HepG2 (cell line): ENCODE measurements around the gene MIEF1. TPM values are rescaled to one million over a fixed set of nuclear protein-coding genes. Genes with fewer than 3 reads are reported as not detected.

Experiments used
- CBX2 ChIP-seq, 2 experiments: fragments of 200-600 bp in 1 of 2; sonication (generic); formaldehyde crosslinking in 1 of 2; IDR thresholded peaks; 2 replicates each; pipeline versions ENCODE4 v1.7.0 to v1.8.1; 2018 to 2022; ENCODE audit warnings: low read depth in 2 of 2, low read length in 1 of 2, mild to moderate bottlenecking in 1 of 2, missing genetic modification reagents in 1 of 2
- ELF1 ChIP-seq: sonication (generic); formaldehyde crosslinking; IDR thresholded peaks from 2 replicates; pipeline ENCODE4 v1.4.0; 2020; ENCODE audit warnings: missing genetic modification reagents
- FOSL1 ChIP-seq: sonication (generic); formaldehyde crosslinking; IDR thresholded peaks from 2 replicates; pipeline ENCODE4 v1.9.0; 2021; ENCODE audit warnings: missing genetic modification reagents, borderline replicate concordance
- GATAD2A ChIP-seq: IDR thresholded peaks from 2 replicates; pipeline ENCODE4 v1.6.1; 2016
- HMG20B ChIP-seq: conservative IDR thresholded peaks from 2 replicates; pipeline ENCODE4 v1.6.1; 2016; ENCODE audit warnings: missing genetic modification reagents, missing compliant biosample characterization
- MYC ChIP-seq: sonication (generic); formaldehyde crosslinking; IDR thresholded peaks from 2 replicates; pipeline ENCODE4 v1.9.0; 2021; ENCODE audit warnings: missing genetic modification reagents, borderline replicate concordance
- NFE2 ChIP-seq: sonication (generic); formaldehyde crosslinking; IDR thresholded peaks from 2 replicates; pipeline ENCODE4 v1.4.0; 2020; ENCODE audit warnings: missing genetic modification reagents
- RXRB ChIP-seq: IDR thresholded peaks from 2 replicates; pipeline ENCODE4 v1.6.1; 2016; ENCODE audit warnings: borderline replicate concordance, missing genetic modification reagents, missing compliant biosample characterization
- TCF7L2 ChIP-seq: IDR thresholded peaks from 2 replicates; pipeline ENCODE4 v1.6.1; 2011; ENCODE audit warnings: mild to moderate bottlenecking, low read depth, low read length, moderate library complexity
- TMF1 ChIP-seq: sonication (generic); formaldehyde crosslinking; IDR thresholded peaks from 2 replicates; pipeline ENCODE4 v1.8.1; 2022; ENCODE audit warnings: low read depth, missing genetic modification reagents
- ZNF33B ChIP-seq: sonication (generic); formaldehyde crosslinking; IDR thresholded peaks from 2 replicates; pipeline ENCODE4 v1.5.1; 2020; ENCODE audit warnings: mild to moderate bottlenecking, missing genetic modification reagents
- ZNF430 ChIP-seq: sonication (generic); formaldehyde crosslinking; IDR thresholded peaks from 2 replicates; pipeline ENCODE4 v1.9.0; 2021; ENCODE audit warnings: mild to moderate bottlenecking, missing genetic modification reagents
- ZNF816 ChIP-seq: sonication (generic); formaldehyde crosslinking; IDR thresholded peaks from 2 replicates; pipeline ENCODE4 v1.8.0; 2022; ENCODE audit warnings: missing genetic modification reagents, mild to moderate bottlenecking, borderline replicate concordance
- polyA plus RNA-seq, 8 experiments: library from polyadenylated mRNA; depleted of rRNA in 3 of 8; stranded (reverse) in 7 of 8; unstranded in 1 of 8; fragments of >200 nt; fragmentation: Illumina TruSeq in 4 of 8; extraction: Trizol in 4 of 8; gene quantifications; 2 replicates each; pipeline versions ENCODE4 v1.2.1 to v1.2.3, GENCODE V29; 2011 to 2016; ENCODE audit warnings: low read depth in 4 of 8, missing spikeins in 1 of 8, mixed read lengths in 1 of 8; ENCODE audit not compliant: insufficient read depth in 1 of 8
- total RNA-seq, 5 experiments: library from RNA; depleted of rRNA; stranded (reverse); fragments of >200 nt; fragmentation: Illumina TruSeq; extraction: Trizol; gene quantifications; 2 replicates each; pipeline ENCODE4 v1.2.3, GENCODE V29; 2016; ENCODE audit warnings: low read depth in 1 of 5
- TF ChIP-seq, protein P1 (sequence below): IDR thresholded peaks from 2 replicates; pipeline ENCODE4 v1.6.1; 2012; ENCODE audit warnings: low read length, improper control_type of control experiment
- TF ChIP-seq, protein P2 (sequence below): sonication (generic); formaldehyde crosslinking; conservative IDR thresholded peaks from 2 replicates; pipeline ENCODE4 v1.4.0; 2020; ENCODE audit warnings: mild to moderate bottlenecking, missing genetic modification reagents, moderate library complexity
- TF ChIP-seq, protein P3 (sequence below): sonication (generic); formaldehyde crosslinking; IDR thresholded peaks from 2 replicates; pipeline ENCODE4 v1.8.0; 2022; ENCODE audit warnings: missing genetic modification reagents, low read depth, mild to moderate bottlenecking, borderline replicate concordance

MIEF1 gene
- total and polyA plus RNA-seq, 2 of the 13 experiments (the other 11 are each of a cell fraction or from before 2014, with no cell fraction given): 21.7 to 34.8 TPM

DNA sequence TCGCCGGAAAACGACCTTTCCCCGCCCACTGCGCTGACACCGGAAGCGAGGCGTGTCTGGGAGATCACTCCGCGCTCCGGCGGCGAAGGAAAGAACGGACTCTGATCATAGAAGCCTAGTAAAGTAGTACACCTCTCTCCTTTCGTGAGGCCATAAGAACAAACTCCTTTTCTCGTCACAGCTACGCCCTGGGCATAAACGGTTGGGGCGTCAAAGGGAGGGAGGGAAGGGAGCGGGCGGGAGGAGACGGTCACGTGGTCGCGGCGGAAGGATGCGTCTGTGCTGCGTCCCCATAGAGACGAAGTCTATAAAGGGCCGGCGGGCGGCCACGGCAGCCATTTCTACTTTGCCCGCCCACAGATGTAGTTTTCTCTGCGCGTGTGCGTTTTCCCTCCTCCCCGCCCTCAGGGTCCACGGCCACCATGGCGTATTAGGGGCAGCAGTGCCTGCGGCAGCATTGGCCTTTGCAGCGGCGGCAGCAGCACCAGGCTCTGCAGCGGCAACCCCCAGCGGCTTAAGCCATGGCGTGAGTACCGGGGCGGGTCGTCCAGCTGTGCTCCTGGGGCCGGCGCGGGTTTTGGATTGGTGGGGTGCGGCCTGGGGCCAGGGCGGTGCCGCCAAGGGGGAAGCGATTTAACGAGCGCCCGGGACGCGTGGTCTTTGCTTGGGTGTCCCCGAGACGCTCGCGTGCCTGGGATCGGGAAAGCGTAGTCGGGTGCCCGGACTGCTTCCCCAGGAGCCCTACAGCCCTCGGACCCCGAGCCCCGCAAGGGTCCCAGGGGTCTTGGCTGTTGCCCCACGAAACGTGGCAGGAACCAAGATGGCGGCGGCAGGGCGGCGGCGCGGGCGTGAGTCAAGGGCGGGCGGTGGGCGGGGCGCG is 18.4 kb downstream of the MIEF1 start, which contains the start of gene ATF4 (continued):
- TF ChIP-seq, protein P1, sequence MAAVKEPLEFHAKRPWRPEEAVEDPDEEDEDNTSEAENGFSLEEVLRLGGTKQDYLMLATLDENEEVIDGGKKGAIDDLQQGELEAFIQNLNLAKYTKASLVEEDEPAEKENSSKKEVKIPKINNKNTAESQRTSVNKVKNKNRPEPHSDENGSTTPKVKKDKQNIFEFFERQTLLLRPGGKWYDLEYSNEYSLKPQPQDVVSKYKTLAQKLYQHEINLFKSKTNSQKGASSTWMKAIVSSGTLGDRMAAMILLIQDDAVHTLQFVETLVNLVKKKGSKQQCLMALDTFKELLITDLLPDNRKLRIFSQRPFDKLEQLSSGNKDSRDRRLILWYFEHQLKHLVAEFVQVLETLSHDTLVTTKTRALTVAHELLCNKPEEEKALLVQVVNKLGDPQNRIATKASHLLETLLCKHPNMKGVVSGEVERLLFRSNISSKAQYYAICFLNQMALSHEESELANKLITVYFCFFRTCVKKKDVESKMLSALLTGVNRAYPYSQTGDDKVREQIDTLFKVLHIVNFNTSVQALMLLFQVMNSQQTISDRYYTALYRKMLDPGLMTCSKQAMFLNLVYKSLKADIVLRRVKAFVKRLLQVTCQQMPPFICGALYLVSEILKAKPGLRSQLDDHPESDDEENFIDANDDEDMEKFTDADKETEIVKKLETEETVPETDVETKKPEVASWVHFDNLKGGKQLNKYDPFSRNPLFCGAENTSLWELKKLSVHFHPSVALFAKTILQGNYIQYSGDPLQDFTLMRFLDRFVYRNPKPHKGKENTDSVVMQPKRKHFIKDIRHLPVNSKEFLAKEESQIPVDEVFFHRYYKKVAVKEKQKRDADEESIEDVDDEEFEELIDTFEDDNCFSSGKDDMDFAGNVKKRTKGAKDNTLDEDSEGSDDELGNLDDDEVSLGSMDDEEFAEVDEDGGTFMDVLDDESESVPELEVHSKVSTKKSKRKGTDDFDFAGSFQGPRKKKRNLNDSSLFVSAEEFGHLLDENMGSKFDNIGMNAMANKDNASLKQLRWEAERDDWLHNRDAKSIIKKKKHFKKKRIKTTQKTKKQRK: no peak
- TF ChIP-seq, protein P2, sequence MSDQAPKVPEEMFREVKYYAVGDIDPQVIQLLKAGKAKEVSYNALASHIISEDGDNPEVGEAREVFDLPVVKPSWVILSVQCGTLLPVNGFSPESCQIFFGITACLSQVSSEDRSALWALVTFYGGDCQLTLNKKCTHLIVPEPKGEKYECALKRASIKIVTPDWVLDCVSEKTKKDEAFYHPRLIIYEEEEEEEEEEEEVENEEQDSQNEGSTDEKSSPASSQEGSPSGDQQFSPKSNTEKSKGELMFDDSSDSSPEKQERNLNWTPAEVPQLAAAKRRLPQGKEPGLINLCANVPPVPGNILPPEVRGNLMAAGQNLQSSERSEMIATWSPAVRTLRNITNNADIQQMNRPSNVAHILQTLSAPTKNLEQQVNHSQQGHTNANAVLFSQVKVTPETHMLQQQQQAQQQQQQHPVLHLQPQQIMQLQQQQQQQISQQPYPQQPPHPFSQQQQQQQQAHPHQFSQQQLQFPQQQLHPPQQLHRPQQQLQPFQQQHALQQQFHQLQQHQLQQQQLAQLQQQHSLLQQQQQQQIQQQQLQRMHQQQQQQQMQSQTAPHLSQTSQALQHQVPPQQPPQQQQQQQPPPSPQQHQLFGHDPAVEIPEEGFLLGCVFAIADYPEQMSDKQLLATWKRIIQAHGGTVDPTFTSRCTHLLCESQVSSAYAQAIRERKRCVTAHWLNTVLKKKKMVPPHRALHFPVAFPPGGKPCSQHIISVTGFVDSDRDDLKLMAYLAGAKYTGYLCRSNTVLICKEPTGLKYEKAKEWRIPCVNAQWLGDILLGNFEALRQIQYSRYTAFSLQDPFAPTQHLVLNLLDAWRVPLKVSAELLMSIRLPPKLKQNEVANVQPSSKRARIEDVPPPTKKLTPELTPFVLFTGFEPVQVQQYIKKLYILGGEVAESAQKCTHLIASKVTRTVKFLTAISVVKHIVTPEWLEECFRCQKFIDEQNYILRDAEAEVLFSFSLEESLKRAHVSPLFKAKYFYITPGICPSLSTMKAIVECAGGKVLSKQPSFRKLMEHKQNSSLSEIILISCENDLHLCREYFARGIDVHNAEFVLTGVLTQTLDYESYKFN (CRISPR knock-in tag): no peak
- TF ChIP-seq NFE2 (CRISPR knock-in tag) (peak; percentile 54; the same call in 1 of the 2 replicates), HMG20B (peak; percentile 50), CBX2 (IDR thresholded peaks at IDR 0.05; ENCODE audit: low read depth, low read length) (no peak), CBX2 (CRISPR knock-in tag; IDR thresholded peaks at IDR 0.05; ENCODE audit: low read depth) (no peak), ELF1 (CRISPR knock-in tag) (peak; percentile 88), GATAD2A (peak; percentile 53), ZNF430 (CRISPR knock-in tag) (peak; percentile 77; the same call in 1 of the 2 replicates), TCF7L2 (no peak), ZNF33B (CRISPR knock-in tag) (peak; percentile 73; the same call in 1 of the 2 replicates), FOSL1 (CRISPR knock-in tag) (peak; percentile 58; the same call in 1 of the 2 replicates), TMF1 (CRISPR knock-in tag) (no peak), ZNF816 (CRISPR knock-in tag) (no peak), RXRB (CRISPR knock-in tag) (0 out of 2 replicates have a peak, but pooled peaks have one; percentile 60), MYC (CRISPR knock-in tag) (peak; percentile 77)
- TF ChIP-seq, protein P3, sequence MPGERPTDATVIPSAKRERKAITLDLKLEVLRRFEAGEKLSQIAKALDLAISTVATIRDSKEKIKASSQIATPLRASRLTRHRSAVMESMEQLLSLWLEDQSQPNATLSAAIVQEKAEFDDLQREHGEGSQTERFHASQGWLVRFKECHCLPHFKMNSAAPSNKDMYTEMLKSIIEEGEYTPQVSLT (CRISPR knock-in tag): peak; percentile 64; the same call in 1 of the 2 replicates
